GM12891 (cell line): ENCODE data around the gene TOR2A.

ENCODE experiments used
- DNase-seq: peaks from one replicate; pipeline ENCODE4 v3.0.0; 2011; ENCODE audit warnings: low spot score; ENCODE audit not compliant: insufficient read length
- FAIRE-seq: peaks from 2 replicates; lab custom pipeline; 2011; peaks lifted over from hg19 to GRCh38; lab: Jason Lieb, UNC
- PAX5 ChIP-seq: IDR thresholded peaks from 2 replicates; pipeline ENCODE4 v1.6.1; 2011; ENCODE audit warnings: low read length, moderate library complexity, mild to moderate bottlenecking; ENCODE audit not compliant: insufficient read depth, severe bottlenecking
- POLR2A ChIP-seq: IDR thresholded peaks from 2 replicates; pipeline ENCODE4 v1.6.1; 2011; ENCODE audit warnings: low read depth, low read length, control low read depth
- POLR2AphosphoS5 ChIP-seq: IDR thresholded peaks from 2 replicates; pipeline ENCODE4 v1.6.1; 2011; ENCODE audit warnings: low read depth, low read length, control low read depth
- POU2F2 ChIP-seq: IDR thresholded peaks from 2 replicates; pipeline ENCODE4 v1.6.1; 2011; ENCODE audit warnings: low read depth, mild to moderate bottlenecking, control low read depth, low read length, moderate library complexity
- SPI1 ChIP-seq: IDR thresholded peaks from 2 replicates; pipeline ENCODE4 v1.6.1; 2011; ENCODE audit warnings: low read depth, low read length, control low read depth
- TAF1 ChIP-seq: IDR thresholded peaks from 2 replicates; pipeline ENCODE4 v1.6.1; 2011; ENCODE audit warnings: low read depth, low read length, control low read depth

The TOR2A gene

DNA sequence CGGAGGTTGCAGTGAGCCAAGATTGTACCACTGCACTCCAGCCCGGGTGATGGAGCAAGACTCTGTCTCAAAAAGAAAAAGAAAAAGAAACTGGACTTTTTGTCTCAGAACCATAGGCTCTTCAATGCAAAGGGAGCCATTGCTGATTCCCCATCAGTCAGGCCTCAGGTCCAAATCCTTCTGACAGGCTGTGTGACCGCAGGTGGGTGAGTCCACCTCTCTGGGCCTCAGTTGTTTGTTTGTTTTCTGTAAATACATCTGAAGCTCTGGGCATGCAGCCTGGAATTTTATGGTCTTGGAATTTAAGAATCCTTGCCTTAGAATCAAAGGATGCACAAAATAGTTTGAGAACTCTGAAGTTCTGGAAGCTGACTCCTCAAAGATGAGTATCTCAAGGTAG is 21.1 kb upstream of the TOR2A start:
- TF ChIP-seq PAX5, result no peak
- no peak for TF ChIP-seq POU2F2
- TF ChIP-seq POLR2A, result no peak
- TF ChIP-seq POLR2AphosphoS5, result no peak
- no peak for TF ChIP-seq SPI1
- no peak for TF ChIP-seq TAF1
- no peak for DNase-seq
- FAIRE-seq, result no peak

DNA sequence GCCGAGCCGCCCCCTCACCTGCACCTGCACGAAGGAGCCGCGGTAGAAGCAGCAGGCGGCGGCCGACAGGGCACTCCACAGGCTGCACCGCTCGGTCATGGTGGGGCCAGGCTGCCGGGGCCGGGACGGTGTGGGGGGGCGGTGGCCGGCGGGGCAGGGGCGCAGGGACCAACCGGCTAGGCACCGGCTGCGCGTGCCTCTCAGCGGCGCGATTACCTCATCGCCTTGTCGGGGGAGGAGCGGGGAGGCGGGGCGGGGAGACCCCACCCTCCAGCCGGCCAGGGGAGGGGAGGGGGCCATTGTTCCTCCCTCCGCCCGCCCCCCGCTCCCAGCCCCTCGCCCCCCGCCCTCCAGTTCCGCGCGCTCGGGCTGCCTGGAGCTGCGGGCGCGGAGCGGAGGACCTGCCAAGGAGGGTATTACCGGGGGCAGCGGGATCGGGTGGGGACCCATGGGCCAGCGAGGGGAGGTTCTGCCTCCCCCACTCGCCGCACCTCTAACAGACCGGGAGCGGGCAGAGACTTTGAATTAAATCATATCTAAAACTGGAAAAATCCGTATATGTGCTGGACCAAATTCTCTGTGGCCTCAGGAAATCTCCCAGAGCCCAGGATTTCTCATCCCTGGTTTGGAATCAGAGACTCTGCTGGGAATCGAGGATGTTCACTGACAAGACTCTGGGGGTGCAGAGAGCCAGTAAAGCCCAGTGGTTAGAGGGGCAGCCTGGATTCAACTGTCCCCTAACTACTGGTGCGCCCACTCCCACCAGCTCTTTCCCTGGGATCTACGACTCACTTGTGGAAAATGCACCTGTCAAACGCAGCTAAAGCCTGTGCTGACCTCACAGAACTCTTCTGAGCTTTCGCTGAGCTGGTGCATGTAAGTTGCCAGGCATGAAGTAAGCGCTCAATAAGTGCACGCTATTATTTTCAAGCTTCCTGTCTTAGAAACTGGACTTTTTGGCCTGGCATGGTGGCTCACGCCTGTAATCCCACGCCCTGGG is 20.3 kb upstream of the TOR2A start:
- FAIRE-seq, result no peak
- TF ChIP-seq POLR2AphosphoS5, result no peak
- TF ChIP-seq PAX5, result no peak
- TF ChIP-seq POU2F2, result no peak
- TF ChIP-seq SPI1, result no peak
- no peak for TF ChIP-seq POLR2A
- no peak for TF ChIP-seq TAF1
- DNase-seq, result no peak

DNA sequence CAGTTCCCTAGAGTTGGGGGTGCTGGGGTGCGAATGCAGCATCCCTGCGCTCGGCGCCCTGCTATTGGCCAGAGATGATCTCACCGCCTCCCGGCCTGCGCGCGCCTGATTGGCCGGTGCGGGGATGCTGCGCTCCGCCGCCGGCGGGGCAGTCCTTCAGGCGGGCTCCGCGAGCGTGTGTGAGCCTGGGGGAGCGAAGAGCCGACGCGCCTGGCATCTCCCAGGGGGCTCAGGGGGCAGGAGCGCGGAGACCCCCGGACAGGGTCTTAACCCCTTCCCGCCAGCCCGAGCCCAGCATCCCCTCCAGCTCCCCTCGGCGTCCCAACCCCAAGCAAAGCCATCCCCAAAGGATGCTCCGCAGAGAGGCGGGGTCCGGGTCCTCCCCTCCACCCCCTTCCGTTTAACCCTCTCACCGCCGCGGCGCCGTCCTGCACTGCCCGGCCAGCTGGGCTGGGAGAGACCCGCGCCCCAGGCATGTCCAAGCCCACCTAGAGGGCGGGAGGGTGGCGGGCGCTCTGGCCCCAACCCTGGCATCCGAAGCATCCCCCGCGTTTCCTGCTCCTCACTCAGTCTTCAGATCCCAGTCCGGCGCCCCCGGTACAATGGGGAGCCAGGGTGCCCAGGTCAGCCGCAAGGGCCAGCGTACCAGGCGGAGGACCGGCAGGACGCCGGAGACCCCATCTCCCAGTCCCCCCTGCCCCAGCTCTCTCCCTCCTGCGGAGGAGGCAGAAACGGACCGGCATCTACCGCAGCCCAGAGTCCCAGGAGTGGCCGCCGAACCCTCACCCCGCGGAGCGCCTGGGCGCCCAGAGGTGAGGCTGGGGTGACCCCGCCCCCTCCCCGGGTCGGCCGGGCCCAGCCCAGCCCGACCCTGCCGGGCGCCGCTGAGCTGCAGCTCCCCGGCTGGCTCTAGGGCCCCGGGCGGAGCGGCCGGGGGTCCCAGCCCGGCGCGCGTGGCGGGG is 19.3 kb upstream of the TOR2A start:
- no peak for TF ChIP-seq POLR2A
- TF ChIP-seq SPI1, result no peak
- TF ChIP-seq PAX5, result no peak
- no peak for TF ChIP-seq POU2F2
- no peak for TF ChIP-seq TAF1
- TF ChIP-seq POLR2AphosphoS5, result no peak
- FAIRE-seq (no peak), DNase-seq (no peak)

DNA sequence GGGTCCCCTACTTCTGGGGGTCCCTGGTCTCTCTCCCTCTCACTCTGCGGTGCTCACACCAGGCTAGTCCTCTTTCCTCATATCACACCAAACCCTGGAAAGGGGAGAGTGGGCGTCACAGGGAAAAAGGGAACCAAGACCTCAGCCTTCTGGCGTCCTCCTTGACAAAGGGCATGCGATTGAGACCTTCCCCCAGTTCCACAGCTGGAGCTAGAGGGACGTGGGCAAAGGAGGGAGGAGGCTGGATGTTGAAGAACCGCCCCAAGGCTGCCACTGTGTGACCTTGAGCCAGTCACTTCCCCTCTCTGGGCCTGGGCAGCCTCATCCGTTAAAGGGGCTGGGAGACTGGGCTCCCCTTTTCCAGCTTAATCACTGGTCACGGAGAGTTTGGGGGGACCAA is 18.5 kb upstream of the TOR2A start:
- FAIRE-seq, result no peak
- no peak for DNase-seq
- TF ChIP-seq PAX5 (no peak), POLR2A (no peak), SPI1 (no peak), POU2F2 (no peak), TAF1 (no peak)

DNA sequence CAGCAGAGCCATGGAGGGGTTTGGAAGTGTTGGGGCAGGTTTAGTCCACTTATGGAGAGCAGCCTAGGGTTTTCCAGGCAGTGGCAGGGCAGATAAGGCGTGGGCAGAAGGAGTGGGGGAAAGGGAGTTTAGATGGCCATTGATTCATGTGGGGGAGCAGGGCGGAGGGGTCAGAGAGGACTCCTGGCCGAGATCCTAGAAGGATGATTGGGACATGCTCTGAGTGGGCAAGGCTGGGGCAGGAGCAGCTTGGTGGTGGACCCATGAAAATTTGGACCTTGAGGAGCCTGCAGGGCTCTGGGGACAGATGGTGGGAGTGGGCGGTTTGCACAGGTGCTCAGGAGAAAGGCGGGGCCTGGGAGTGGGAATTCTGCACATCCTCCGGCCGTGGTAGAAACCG is 18.1 kb upstream of the TOR2A start:
- no peak for TF ChIP-seq POLR2AphosphoS5
- TF ChIP-seq POLR2A, result no peak
- no peak for TF ChIP-seq PAX5
- TF ChIP-seq TAF1, result no peak
- no peak for TF ChIP-seq POU2F2
- TF ChIP-seq SPI1, result no peak
- FAIRE-seq (no peak), DNase-seq (no peak)

DNA sequence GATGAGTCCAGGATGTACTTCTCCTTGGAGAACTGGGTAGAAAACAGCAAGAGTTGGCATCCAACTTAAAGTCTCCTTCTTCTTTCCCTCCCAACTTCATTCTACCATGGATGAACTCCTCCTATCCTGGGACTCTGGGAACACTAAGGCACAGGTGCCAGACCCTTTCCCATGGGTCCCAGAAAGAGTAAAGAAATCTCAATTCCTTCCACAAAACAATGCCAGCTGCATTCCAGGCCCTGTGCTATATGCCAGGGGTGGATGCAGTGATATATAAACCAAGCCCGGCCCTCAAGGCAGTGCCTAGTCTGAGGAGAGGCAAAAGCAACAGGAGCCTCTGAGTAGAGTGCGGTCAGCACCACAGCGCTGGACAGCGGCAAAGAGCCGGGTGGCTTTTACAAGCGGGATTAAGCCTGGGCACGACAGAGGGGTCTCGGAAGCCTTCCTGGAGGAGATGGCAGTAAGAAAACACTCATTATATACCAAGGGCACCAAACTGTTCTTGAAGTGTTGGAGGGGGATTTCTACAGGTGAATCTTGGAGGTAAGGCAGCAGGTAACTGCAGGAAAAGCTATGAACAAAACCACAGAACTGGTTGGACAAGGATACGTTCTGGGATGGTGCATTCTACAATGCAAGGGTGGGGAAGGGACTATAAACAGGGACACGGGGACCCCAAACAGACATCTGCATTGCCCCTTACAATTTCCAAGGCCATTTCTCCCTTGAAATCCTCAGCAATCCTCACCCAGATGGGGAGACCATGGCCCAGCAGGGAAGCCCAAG is 16.4 kb upstream of the TOR2A start:
- FAIRE-seq, result no peak
- DNase-seq, result no peak
- TF ChIP-seq PAX5 (no peak), SPI1 (no peak), POU2F2 (no peak), TAF1 (no peak), POLR2AphosphoS5 (no peak), POLR2A (no peak)

DNA sequence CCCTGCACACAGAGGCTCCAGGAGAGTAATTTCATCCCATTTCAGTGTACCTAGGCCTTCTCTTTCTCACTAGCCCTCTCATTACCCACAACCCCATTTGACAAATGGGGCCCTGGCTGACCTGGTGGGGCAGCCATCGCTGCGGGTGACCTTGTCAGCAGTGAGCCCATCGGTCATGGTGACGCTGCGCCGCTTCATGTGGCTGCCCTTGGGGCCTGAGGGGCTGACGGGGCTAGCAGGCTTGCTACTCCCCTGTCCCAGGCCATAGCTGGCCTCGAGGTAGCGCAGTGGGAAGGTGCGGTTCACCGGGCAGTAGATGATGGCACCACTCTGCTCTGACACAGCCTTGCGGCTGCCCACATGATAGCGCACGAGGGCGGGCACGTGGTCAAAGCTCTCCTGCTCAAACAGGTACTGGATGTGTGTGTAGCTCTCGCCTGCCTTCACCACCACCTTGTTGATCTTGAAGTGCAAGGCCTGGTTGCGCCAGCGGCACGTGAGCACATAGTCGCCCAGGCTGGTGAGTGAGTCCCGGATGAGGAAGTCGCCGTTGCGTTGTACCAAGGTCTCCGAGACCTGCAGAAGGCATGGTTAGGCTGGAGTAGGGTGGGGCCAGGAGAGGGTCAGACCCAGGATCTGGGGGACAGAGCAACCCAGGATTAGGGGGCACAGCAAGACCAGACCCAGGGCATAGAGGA is 14.1 kb upstream of the TOR2A start:
- no peak for DNase-seq
- no peak for TF ChIP-seq POLR2A
- no peak for TF ChIP-seq TAF1
- no peak for TF ChIP-seq POLR2AphosphoS5
- TF ChIP-seq PAX5, result no peak
- no peak for TF ChIP-seq SPI1
- TF ChIP-seq POU2F2, result no peak
- no peak for FAIRE-seq

DNA sequence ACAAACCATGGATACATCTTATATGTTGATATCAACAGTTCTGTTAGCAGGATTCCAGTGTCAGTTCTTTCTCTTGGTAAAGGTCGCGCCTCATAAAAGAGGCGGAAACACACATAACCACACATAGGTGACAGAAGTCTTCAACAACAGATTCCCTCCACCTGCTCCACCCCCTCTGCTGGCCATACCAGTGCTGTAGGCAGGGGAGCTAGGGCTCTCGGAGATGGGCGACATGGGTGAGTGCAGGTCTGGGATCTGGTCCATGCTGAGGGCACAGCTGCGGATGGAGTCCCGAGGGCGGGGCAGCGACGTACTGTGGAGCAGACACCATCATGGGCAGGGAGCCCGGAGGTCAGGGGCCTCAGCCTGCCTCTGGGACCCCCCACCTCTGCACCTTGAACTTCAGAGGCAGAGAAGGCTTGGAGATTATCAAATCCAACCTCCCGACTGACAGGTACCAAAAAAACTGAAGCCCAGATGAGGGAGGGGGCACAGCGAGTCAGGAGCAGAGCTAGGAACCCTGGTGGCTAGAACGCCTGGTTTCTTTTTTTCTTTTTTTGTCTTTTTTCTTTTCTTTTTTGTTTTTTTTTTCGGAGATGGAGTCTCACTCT is 12.0 kb upstream of the TOR2A start:
- no peak for TF ChIP-seq SPI1
- no peak for TF ChIP-seq TAF1
- no peak for TF ChIP-seq POLR2AphosphoS5
- no peak for TF ChIP-seq PAX5
- TF ChIP-seq POLR2A, result no peak
- no peak for TF ChIP-seq POU2F2
- FAIRE-seq (no peak), DNase-seq (no peak)
